Esophagus muscularis mucosa (tissue), 4 donors: ENCODE data around the gene GGT1. TPM values are rescaled to one million over a fixed set of nuclear protein-coding genes. Genes with fewer than 3 reads are reported as not detected.

ENCODE experiments used
- DNase-seq: peaks from one replicate; pipeline ENCODE4 v3.0.0-alpha.2; 2017; ENCODE audit errors: extremely low spot score
- H3K27ac ChIP-seq, 4 donors: fragments of 200-600 bp; sonication (generic); replicated peaks in 1 of 4; 1 replicate in 3 of 4; 2 replicates in 1 of 4; pipeline ENCODE4 v1.5.1; 2016 to 2019; ENCODE audit warnings: mild to moderate bottlenecking in 1 of 4
- H3K27me3 ChIP-seq, 4 donors: fragments of 200-600 bp; sonication (generic); one replicate each; pipeline versions ENCODE4 v1.5.1 to v1.6.0; 2016 to 2019
- H3K36me3 ChIP-seq, 4 donors: fragments of 200-600 bp; sonication (generic); one replicate each; pipeline ENCODE4 v1.5.1; 2016 to 2019
- H3K4me1 ChIP-seq, 4 donors: fragments of 200-600 bp; sonication (generic); one replicate each; pipeline ENCODE4 v1.5.1; 2016 to 2019
- H3K4me3 ChIP-seq, 4 donors: fragments of 200-600 bp; sonication (generic); 1 replicate in 2 of 4; 2 replicates in 2 of 4; pipeline ENCODE4 v1.5.1; 2016 to 2019; ENCODE audit warnings: mild to moderate bottlenecking in 4 of 4, moderate library complexity in 1 of 4
- H3K9me3 ChIP-seq, 4 donors: fragments of 200-600 bp; sonication (generic); 1 replicate in 3 of 4; 2 replicates in 1 of 4; pipeline ENCODE4 v1.5.1; 2016 to 2019
- EP300 ChIP-seq: sonication (generic); formaldehyde crosslinking; IDR thresholded peaks from one replicate; pipeline ENCODE4 v1.6.1; 2017; ENCODE audit warnings: antibody characterized with exemption
- POLR2A ChIP-seq: fragments of 450-650 bp; IDR thresholded peaks from one replicate; pipeline ENCODE4 v1.6.1; 2017; ENCODE audit warnings: antibody characterized with exemption, moderate library complexity, mild to moderate bottlenecking, low read depth
- POLR2AphosphoS5 ChIP-seq, 2 donors: sonication (generic); formaldehyde crosslinking; IDR thresholded peaks; one replicate each; pipeline ENCODE4 v1.6.1; 2017; ENCODE audit warnings: antibody characterized with exemption in 2 of 2
- WGBS: methylation state at CpG from one replicate; pipeline ENCODE4 v1.1.5; 2018; 5-methylcytosine and 5-hydroxymethylcytosine counted together
- intact Hi-C: fragments of 100-400 bp; cut with DNase I; formaldehyde crosslinking; loops from one replicate; pipeline ENCODE4 v1.15.1; 2023
- total RNA-seq, 4 donors: library from RNA; depleted of rRNA; stranded (reverse); fragments of >200 nt; gene quantifications; one replicate each; pipeline versions ENCODE4 v1.1.0 to v1.2.1, GENCODE V29; 2016
- TF ChIP-seq, protein P1 (sequence below), 3 experiments: fragments of 200-600 bp in 2 of 3; fragments of 450-650 bp in 1 of 3; sonication (generic) in 2 of 3; IDR thresholded peaks; one replicate each; pipeline ENCODE4 v1.5.1; 2017 to 2019; ENCODE audit warnings: antibody characterized with exemption in 3 of 3, mild to moderate bottlenecking in 2 of 3, moderate library complexity in 1 of 3

GGT1 gene
- total RNA-seq, 4 donors from 2014 or later: 2.1 to 5.0 (median 3.1) TPM

- WGBS: 88% methylated on average over 4 of the region's 5 CpGs
- no peak for DNase-seq
- intact Hi-C loops: no loop called here
- Histone ChIP-seq H3K36me3 (peaks cover 20 to 47% (median 31%) of the 10 kb centered on the region in 4 donors), H3K4me1 (peaks cover 18 to 28% (median 26%) of the 10 kb centered on the region in 4 donors), H3K27me3 (no peaks in the 10 kb centered on the region), H3K4me3 (peak overlapping the region; percentile 11 to 31 (median 29)), H3K27ac (peak overlapping the region; percentile 71 to 83 (median 80)), H3K9me3 (no peaks in the 10 kb centered on the region)
- TF ChIP-seq POLR2A (no peak), EP300 (no peak), POLR2AphosphoS5 (IDR thresholded peaks at IDR 0.05) (no peak)
- TF ChIP-seq, protein P1, sequence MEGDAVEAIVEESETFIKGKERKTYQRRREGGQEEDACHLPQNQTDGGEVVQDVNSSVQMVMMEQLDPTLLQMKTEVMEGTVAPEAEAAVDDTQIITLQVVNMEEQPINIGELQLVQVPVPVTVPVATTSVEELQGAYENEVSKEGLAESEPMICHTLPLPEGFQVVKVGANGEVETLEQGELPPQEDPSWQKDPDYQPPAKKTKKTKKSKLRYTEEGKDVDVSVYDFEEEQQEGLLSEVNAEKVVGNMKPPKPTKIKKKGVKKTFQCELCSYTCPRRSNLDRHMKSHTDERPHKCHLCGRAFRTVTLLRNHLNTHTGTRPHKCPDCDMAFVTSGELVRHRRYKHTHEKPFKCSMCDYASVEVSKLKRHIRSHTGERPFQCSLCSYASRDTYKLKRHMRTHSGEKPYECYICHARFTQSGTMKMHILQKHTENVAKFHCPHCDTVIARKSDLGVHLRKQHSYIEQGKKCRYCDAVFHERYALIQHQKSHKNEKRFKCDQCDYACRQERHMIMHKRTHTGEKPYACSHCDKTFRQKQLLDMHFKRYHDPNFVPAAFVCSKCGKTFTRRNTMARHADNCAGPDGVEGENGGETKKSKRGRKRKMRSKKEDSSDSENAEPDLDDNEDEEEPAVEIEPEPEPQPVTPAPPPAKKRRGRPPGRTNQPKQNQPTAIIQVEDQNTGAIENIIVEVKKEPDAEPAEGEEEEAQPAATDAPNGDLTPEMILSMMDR (IDR thresholded peaks at IDR 0.05): no peak
These were observed 18.7 kb upstream of the GGT1 start for GRCh38 chr22:24584166-24584790.

- TF ChIP-seq, protein P1 (IDR thresholded peaks at IDR 0.05): no peak
- TF ChIP-seq POLR2A (no peak), POLR2AphosphoS5 (IDR thresholded peaks at IDR 0.05) (no peak), EP300 (no peak)
- H3K27me3 ChIP-seq: no peaks in the 10 kb centered on the region
- no peaks in the 10 kb centered on the region for H3K9me3 ChIP-seq
- 90% methylated on average over 2 of the region's 10 CpGs for WGBS
- H3K4me1 ChIP-seq: peaks cover 18 to 28% (median 27%) of the 10 kb centered on the region in 4 donors
- no peak for DNase-seq
- peak overlapping the region; percentile 71 to 83 (median 80) for H3K27ac ChIP-seq
- peaks cover 20 to 52% (median 35%) of the 10 kb centered on the region in 4 donors for H3K36me3 ChIP-seq
- intact Hi-C loops: no loop called here
- H3K4me3 ChIP-seq: no peak overlapping the region
These were observed 18.1 kb upstream of the GGT1 start for GRCh38 chr22:24584871-24585411.

DNA sequence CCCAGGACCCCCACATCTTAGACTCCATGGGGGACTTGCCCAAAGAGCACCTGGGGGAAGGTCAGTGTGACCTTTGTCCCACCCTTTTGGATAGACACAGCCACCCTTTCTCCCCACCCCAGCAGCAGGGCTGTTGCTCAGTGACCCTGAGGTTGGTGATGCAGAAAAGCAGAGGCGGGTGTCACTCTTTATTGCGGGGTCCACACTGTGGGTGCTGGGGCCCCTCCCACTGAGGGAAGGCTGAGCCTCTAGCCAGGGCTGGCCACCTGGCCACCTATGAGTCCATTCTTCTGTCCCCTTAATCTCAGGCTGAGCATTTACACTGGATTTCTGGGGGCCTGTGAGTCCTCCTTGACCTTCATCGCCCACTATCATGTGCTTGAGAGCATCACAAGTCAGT, 17.5 kb upstream of the GGT1 start:
- H3K4me3 ChIP-seq: no peak overlapping the region
- peak overlapping the region; percentile 71 to 83 (median 80) for H3K27ac ChIP-seq
- no peaks in the 10 kb centered on the region for H3K27me3 ChIP-seq
- no peak for DNase-seq
- peaks cover 18 to 28% (median 26%) of the 10 kb centered on the region in 4 donors for H3K4me1 ChIP-seq
- TF ChIP-seq EP300 (no peak), POLR2AphosphoS5 (IDR thresholded peaks at IDR 0.05) (no peak), POLR2A (no peak)
- TF ChIP-seq, protein P1 (IDR thresholded peaks at IDR 0.05): no peak
- H3K36me3 ChIP-seq: peaks cover 20 to 52% (median 35%) of the 10 kb centered on the region in 4 donors
- intact Hi-C loops: no loop called here
- 80% methylated on average over 1 of the region's 3 CpGs for WGBS
- no peaks in the 10 kb centered on the region for H3K9me3 ChIP-seq

- WGBS: 97% methylated on average over 16 of the region's 24 CpGs
- Histone ChIP-seq H3K9me3 (no peaks in the 10 kb centered on the region), H3K27me3 (no peaks in the 10 kb centered on the region), H3K36me3 (peaks cover 20 to 52% (median 35%) of the 10 kb centered on the region in 4 donors), H3K4me1 (peaks cover 18 to 29% (median 24%) of the 10 kb centered on the region in 4 donors), H3K4me3 (no peak overlapping the region), H3K27ac (no peak overlapping the region)
- DNase-seq: no peak
- no peak for TF ChIP-seq POLR2AphosphoS5 (IDR thresholded peaks at IDR 0.05)
- no peak for TF ChIP-seq POLR2A
- TF ChIP-seq, protein P1 (IDR thresholded peaks at IDR 0.05): no peak
- no peak for TF ChIP-seq EP300
- intact Hi-C loops: no loop called here
These were observed 17.0 kb upstream of the GGT1 start for GRCh38 chr22:24585927-24586546.
